SHP77 treated with DMSO at 0.1 percent for 48 hours (cell line): ENCODE measurements around the gene CHRNB2.
A peak's percentile ranks its signal among the peaks of the same experiment; 100 is the strongest.
"Not testable (repeated sequence)": the region's sequence is repeated elsewhere in the genome, so short reads cannot be mapped to it uniquely, and the experiment has no call there.

Experiments used
- DNase-seq: peaks from one replicate; lab custom pipeline; 2025; lab: John Stamatoyannopoulos, UW

The CHRNB2 gene

GRCh38 chr1:154567386-154568156 is at the start of gene CHRNB2:
Gene CHRNB2, plus strand, starts transcription at chr1:154567778. Its CDS starts 267 bp downstream, at chr1:154568045.
- DNase-seq = peak; percentile 89

- DNase-seq = no peak
Observed at GRCh38 chr1:154519591-154519991, 48.0 kb upstream of the CHRNB2 start.

GRCh38 chr1:154520333-154520732 is 47.2 kb upstream of the CHRNB2 start:
- no peak for DNase-seq

- no peak for DNase-seq
Observed at GRCh38 chr1:154521695-154522094, 45.9 kb upstream of the CHRNB2 start.

GRCh38 chr1:154524881-154525280 is 42.7 kb upstream of the CHRNB2 start:
- DNase-seq = no peak

GRCh38 chr1:154527192-154527591 is 40.4 kb upstream of the CHRNB2 start:
- no peak for DNase-seq

- no peak for DNase-seq
Observed at GRCh38 chr1:154529308-154529707, 38.3 kb upstream of the CHRNB2 start.

GRCh38 chr1:154531950-154532349 is 35.6 kb upstream of the CHRNB2 start:
- DNase-seq = not testable (repeated sequence)

GRCh38 chr1:154533952-154534844 is 33.4 kb upstream of the CHRNB2 start:
- DNase-seq = peak; percentile 58

GRCh38 chr1:154536570-154536969 is 31.0 kb upstream of the CHRNB2 start:
- no peak for DNase-seq

GRCh38 chr1:154539486-154540483 is 27.8 kb upstream of the CHRNB2 start:
- no peak for DNase-seq

- DNase-seq = no peak
Observed at GRCh38 chr1:154541231-154541630, 26.3 kb upstream of the CHRNB2 start.

- DNase-seq = peak; percentile 61
Observed at GRCh38 chr1:154546264-154547063, 21.1 kb upstream of the CHRNB2 start.

GRCh38 chr1:154547105-154547732 is 20.4 kb upstream of the CHRNB2 start:
- no peak for DNase-seq

GRCh38 chr1:154548028-154548427 is 19.6 kb upstream of the CHRNB2 start:
- DNase-seq = no peak

- DNase-seq = no peak
Observed at GRCh38 chr1:154549202-154549770, 18.3 kb upstream of the CHRNB2 start.

- DNase-seq = no peak
Observed at GRCh38 chr1:154550070-154550469, 17.5 kb upstream of the CHRNB2 start.

GRCh38 chr1:154550657-154551056 is 16.9 kb upstream of the CHRNB2 start:
- no peak for DNase-seq

- DNase-seq = no peak
Observed at GRCh38 chr1:154551474-154551873, 16.1 kb upstream of the CHRNB2 start.

GRCh38 chr1:154552036-154552435 is 15.5 kb upstream of the CHRNB2 start:
- no peak for DNase-seq
